Endometrial microvascular endothelial cells (primary cell): ENCODE data around the gene UBE2V1. TPM values are rescaled to one million over a fixed set of nuclear protein-coding genes. Genes with fewer than 3 reads are reported as not detected.

ENCODE experiments used
- in situ Hi-C: cut with HindIII; loops from 2 replicates; pipeline ENCODE4 v1.10.0; 2017; ENCODE audit warnings: low sequenced_read_pairs, low pct_unique_long_range_greater_than_20kb; ENCODE audit errors: inconsistent ontology term
- total RNA-seq: library from RNA; depleted of rRNA; stranded (reverse); fragments of >200 nt; gene quantifications from one replicate; pipeline ENCODE4 v1.2.3, GENCODE V29; 2015; ENCODE audit errors: inconsistent ontology term

Gene UBE2V1
- total RNA-seq, 1 donor from 2014 or later, result 69.7 TPM

DNA sequence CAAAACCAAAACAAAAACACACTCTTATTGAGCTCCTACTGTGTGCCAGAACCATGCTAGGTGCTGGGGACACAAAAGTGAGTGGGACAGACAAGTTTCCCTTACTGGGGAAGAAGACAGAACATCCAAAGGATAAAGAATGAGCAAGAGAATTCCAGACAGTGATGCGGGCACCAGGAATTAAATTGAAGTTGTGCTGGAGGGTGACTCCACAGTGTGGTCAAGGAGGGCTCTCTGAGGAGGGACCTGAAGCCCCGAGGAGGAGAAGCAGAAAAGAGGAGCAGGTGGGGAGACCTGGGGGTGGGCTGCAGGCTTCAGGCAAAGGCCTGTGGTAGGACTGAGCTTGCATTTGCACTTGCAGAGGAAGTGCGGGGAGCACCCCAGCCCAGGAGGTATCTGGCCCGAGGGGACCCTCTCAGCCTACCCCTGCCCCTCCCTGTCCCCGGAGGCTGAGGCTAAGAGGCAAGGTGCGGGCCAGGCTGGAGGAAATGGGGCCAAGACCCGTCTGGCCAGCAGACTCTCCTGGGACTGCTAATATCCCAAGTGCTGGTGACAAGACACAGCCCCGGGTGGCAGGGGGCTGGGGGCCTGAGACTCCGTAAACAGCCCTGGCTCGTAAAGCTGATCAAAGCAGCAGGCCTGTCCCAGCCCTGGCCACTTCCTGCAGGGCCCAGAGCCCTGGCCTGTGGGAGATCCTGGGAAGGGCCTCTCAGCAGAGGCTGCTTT, 73.1 kb downstream of the UBE2V1 start:
- in situ Hi-C loops, result no loop called here

DNA sequence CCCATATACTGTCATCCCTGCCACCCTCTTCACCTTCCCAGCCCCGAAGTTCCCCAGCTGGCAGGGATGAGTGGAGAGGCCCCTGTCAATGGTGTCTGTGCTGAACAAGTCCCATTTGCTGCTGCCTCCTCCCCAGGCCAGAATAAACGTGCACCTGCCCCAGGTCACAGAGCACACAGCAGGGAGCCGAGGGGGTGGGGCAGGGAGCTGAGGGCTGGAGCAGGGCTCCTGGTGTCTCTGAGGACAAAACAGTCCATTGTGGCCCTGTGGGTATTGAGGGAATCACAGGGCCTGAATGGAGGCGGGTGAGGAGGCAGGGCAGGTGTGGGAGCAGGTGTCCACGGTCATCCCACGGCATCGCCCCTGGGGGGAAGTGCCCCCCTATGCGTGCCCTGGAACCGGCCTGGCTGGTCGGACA, 74.4 kb downstream of the UBE2V1 start:
- in situ Hi-C loops, result no loop called here

DNA sequence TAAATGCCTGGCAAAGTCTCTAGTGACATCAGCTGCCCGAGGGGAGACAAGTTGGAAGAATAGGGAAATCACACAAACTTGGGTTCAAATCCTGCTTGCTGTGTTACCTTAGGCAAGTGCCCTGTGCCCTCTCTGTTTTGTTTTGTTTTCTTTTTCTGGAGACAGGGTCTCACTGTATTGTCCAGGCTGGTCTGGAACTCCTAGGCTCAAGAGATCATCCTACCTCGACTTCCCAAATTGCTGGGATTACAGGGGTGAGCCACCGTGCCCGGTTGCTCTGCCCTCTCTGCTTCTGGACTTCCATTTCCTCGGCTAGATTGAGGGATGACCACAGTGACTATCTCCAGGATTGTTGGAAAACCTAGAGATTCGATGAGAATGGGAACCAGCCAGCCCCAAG, 74.8 kb downstream of the UBE2V1 start:
- in situ Hi-C loops, result no loop called here

DNA sequence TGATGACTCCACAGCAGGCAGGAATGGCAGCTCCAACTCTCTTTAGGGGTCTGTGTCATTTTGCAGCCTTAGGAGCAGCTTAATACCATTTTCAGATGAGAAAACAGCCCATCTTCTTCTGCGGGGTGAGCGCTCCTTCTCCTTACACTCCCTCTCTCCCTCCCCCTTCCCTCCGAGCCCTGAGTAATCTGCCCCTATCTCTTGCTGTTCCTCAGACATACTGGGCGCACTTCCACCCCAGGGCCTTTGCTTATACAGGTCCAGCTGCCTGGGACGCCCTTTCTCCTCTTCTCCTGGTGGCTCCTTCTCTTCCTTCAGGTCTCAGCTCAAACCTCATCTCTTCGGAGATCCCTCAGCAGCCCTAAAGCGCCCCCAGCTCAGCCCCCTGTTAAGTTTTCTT, 75.4 kb downstream of the UBE2V1 start:
- in situ Hi-C loops, result no loop called here

DNA sequence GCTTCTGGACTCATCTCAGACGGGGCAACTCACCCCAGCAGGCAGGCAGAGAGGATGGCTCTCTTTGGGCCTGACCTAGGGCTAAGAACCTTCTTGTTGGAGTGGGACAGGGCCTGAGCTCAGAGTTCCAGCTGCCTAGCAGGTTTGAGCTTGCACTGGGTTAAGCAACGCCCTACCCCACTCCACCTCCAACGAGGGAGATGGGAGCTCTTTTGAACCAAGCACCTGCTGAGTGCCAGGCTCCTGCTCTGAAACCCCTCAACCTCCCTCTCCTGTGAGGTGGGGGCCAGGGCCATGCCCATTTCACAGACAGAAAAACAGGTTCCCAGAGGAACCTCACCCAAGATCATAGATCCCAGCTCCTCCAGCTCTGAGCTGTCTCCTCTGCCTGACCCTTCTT, 75.8 kb downstream of the UBE2V1 start:
- in situ Hi-C loops, result no loop called here

DNA sequence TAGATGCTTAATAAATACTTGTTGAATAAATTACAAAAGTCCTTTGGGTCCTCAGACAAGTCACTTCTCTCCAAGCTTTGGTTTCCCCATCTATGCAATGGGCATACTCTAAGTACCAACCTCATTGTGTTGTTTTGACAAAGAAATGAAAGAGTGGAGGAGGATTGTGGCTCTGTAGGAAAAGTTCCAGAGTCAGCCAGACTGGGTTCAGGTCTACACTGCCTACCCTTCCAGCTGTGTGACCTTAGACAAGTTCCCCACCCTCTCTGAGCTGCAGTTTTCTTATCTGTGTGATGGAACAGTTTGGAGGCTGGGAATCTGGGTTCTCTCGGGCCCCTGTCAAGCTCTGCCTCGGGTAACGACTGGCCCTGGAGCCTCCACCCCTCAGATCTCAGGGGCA, 76.2 kb downstream of the UBE2V1 start:
- in situ Hi-C loops, result no loop called here

DNA sequence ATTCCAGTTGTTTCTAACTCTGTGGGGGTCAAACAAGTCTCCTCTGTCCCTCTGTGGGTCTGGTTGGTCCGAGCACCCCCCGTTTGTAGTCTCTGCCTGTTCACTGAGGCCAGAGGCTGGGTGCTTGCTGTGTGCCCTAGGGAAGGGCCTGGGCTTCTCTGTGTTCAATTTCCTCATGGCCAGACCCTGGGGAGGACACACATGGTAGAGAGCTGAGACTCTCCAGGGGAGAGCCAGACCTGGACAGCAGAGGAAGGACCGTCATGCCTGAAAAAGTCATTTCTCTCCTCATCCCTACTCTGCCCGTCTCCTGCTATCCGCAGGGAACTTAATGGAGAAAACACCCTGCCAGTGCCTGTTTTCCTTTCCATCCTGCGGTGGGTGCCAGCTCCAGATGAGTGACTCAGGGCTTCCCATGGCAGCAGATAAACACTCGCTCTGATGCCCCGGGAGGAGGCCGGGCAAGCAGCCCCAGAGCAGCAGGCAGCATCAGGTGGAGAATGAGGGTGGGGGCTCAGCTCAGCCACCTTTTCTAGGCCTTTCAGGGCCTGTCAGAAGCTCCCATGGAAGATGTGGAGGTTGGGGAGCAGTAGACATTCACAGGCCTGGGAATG, 78.3 kb downstream of the UBE2V1 start:
- in situ Hi-C loops, result no loop called here

DNA sequence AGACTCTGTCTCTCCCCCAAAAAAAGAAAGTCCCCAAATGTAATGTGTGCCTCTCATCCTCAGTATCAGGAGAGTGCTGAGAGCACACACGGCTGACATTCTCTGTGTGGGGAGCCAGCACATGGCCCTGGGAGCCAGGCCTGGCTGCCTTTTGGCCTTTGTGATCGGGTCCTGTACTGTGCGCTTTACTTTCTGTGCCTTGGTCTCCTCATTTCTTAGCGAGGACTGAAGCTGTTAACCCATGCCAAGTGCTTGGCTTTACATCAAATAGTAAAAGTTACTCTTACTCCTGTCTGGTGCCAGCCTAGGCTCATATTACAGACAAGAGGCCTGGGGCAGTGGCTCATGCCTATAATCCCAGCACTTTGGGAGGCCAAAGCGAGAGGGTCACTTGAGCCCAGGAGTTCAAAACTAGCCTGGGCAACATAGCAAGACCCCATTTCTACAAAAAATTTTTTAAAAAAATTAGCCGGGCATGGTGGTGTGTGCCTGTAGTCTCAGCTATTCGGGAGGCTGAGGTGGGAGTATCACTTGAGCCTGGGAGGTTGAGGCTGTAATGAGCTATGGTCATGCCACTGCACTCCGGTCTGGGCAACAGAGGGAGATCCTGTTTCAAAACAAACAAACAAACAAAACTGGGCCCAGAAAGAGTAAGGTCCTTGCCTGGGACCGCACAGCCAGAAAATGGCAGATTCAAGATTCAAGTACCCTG, 79.8 kb downstream of the UBE2V1 start:
- in situ Hi-C loops, result no loop called here

Other genes with a start within 250 kb of the UBE2V1 start
- gene SPATA2, start 197.6 kb downstream of the UBE2V1 start, total RNA-seq, result 3.8 TPM
- 132 TPM for gene RNF114, start 176.8 kb downstream of the UBE2V1 start, total RNA-seq
- 4.0 TPM for gene SNAI1, start 130.2 kb downstream of the UBE2V1 start, total RNA-seq
- 49.8 TPM for gene PEDS1, start 40.6 kb upstream of the UBE2V1 start, total RNA-seq
- 10.9 TPM for gene CEBPB, start 77.7 kb upstream of the UBE2V1 start, total RNA-seq